ENCODE measurements around the gene APC.
"Not testable (repeated sequence)": the region's sequence is repeated elsewhere in the genome, so short reads cannot be mapped to it uniquely, and the experiment has no call there.

The APC gene

DNA sequence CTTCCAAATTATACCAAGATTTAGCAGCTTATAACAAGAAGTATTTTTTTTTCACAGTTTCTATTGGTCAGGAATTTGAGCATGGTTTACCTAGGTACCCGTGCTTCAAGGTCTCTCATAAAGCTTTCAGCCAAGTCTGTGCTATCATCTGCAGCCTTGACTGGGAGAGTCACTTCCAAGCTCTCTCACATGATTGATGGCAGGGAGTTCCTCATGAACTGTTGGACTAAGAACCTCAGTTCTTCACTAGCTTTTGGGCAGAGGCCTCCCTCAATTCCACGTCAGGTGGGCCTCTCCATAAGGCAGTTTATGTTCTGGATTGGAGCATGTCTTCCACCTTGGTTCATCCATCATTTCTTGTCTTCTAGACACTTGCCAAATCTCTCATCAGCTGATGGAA is 39.9 kb upstream of the APC start:
- Histone ChIP-seq H3K27me3 (ENCODE audit: control insufficient read depth in 1 of 2, insufficient read depth in 2 of 2, low read length in 2 of 2) (no peaks in the 10 kb centered on the region), H3K36me3 (ENCODE audit: control insufficient read depth in 2 of 2, insufficient read depth in 2 of 2, low read length in 2 of 2) (no peaks in the 10 kb centered on the region), H3K9ac (ENCODE audit: low read length in 2 of 2) (no peak overlapping the region), H3K4me3 (ENCODE audit: low read length in 2 of 2) (no peak overlapping the region), H3K4me1 (ENCODE audit: control insufficient read depth, insufficient read depth, low read length) (no peaks in the 10 kb centered on the region), H3K27ac (ENCODE audit: low read length) (no peak overlapping the region), H3K9me3 (ENCODE audit: control insufficient read depth in 2 of 2, low read length in 2 of 2) (no peaks in the 10 kb centered on the region)

DNA sequence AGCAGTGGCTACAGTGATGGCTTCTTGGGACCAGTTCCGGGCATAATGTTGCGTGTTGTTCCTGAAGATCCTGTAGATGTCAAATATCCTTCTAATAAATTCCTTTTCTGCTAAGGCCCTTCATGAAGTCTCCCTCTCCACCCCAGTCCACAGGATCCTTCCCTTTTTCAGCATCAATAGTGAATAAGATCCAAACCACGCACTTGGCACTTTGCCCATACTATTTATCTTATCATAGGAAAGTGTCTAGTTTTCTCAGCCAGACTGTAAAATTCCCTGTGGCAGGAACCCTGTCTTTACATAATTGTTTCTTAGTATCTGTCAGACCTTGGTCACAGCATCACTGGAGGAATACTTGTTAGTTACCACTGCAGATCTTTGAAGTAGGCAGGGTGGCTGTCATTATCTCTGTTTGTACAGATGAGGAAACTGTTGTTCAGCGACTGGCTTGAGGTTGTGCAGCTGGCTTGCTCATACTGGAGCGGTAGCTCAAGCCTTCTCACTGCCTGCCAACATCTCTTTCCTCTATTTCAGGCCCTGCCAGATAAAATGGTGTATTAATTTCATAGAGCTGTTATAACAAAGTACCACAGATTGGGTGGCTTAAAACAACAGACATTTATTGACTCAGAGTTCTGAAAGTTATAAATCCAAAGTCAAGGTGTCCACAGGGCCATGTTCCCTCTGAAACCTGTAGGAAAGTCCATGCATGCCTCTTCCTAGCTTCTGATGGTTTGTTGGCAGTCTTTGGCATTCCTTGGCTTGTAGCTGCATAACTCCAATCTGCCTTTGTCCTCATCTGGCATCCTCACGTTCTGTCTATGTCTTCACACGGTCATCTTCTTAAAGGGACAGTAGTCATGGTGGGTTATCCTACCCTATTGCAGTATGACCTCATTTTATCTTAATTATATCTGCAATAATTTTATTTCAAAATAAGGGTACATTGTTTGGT is 33.5 kb upstream of the APC start:
- H3K4me3 ChIP-seq (ENCODE audit: low read length in 2 of 2) = peak overlapping the region in 1 of 2 donors; percentile 3
- H3K9ac ChIP-seq (ENCODE audit: low read length in 2 of 2) = no peak overlapping the region
- peak overlapping the region; percentile 26 for H3K27ac ChIP-seq (ENCODE audit: low read length)
- H3K36me3 ChIP-seq (ENCODE audit: control insufficient read depth in 2 of 2, insufficient read depth in 2 of 2, low read length in 2 of 2) = no peaks in the 10 kb centered on the region
- no peaks in the 10 kb centered on the region for H3K27me3 ChIP-seq (ENCODE audit: control insufficient read depth in 1 of 2, insufficient read depth in 2 of 2, low read length in 2 of 2)
- peaks cover 11% of the 10 kb centered on the region for H3K4me1 ChIP-seq (ENCODE audit: control insufficient read depth, insufficient read depth, low read length)
- no peaks in the 10 kb centered on the region for H3K9me3 ChIP-seq (ENCODE audit: control insufficient read depth in 2 of 2, low read length in 2 of 2)

DNA sequence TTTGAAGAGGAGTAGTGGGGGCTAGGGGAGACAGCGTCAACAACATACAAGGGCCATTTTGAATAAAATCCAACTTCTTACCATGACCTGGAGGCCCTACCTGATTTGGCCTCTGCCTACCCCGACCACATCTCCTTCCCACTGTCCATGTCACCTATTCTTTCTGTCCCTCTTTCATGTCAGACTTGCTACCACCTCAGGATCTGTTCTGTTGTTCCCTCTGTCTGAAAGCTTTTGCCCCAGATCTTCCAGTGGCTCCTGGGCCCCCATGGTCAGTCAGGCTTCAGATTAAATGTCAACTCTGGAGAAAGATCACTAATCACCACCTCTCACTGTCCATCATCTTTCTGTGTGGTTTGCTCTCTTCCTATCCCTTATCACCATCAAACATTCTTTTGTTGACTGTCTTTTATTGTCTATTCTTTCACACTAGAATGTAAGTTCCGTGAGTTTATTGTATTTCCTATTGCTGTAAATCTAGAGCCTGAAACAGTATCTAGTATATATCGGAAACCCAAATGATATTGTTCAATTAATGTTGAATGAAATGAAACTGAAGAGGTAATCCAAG is 31.2 kb upstream of the APC start:
- no peaks in the 10 kb centered on the region for H3K27me3 ChIP-seq (ENCODE audit: control insufficient read depth in 1 of 2, insufficient read depth in 2 of 2, low read length in 2 of 2)
- no peaks in the 10 kb centered on the region for H3K36me3 ChIP-seq (ENCODE audit: control insufficient read depth in 2 of 2, insufficient read depth in 2 of 2, low read length in 2 of 2)
- no peaks in the 10 kb centered on the region for H3K9me3 ChIP-seq (ENCODE audit: control insufficient read depth in 2 of 2, low read length in 2 of 2)
- H3K4me1 ChIP-seq (ENCODE audit: control insufficient read depth, insufficient read depth, low read length) = peaks cover 20% of the 10 kb centered on the region
- peak overlapping the region in 1 of 2 donors; percentile 85 for H3K9ac ChIP-seq (ENCODE audit: low read length in 2 of 2)
- H3K4me3 ChIP-seq (ENCODE audit: low read length in 2 of 2) = peak overlapping the region in 1 of 2 donors; percentile 89
- H3K27ac ChIP-seq (ENCODE audit: low read length) = peak overlapping the region; percentile 81

DNA sequence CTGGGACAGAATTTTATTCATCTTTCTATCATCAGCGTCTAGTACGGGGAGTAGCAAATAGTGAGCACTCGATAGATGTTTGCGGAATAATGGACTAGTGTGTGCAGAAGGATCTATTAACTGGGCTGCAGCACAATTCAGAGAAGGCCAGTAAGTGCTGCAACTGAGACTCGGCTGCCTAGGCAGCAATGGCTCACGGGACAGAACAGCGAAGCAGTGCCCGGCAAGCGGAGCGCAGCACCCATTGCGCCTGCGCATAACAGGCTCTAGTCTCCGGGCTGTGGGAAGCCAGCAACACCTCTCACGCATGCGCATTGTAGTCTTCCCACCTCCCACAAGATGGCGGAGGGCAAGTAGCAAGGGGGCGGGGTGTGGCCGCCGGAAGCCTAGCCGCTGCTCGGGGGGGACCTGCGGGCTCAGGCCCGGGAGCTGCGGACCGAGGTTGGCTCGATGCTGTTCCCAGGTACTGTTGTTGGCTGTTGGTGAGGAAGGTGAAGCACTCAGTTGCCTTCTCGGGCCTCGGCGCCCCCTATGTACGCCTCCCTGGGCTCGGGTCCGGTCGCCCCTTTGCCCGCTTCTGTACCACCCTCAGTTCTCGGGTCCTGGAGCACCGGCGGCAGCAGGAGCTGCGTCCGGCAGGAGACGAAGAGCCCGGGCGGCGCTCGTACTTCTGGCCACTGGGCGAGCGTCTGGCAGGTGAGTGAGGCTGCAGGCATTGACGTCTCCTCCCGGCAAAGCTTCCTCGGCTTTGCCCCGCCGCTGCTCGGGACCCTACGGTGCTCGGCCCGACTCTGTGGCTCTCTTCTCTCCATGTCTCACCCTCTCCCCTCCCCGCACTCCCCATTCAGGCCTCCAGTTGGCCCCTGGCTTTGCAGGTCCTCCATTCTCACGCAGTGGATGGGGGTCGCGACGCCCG is 30.2 kb upstream of the APC start:
- peaks cover 20% of the 10 kb centered on the region for H3K4me1 ChIP-seq (ENCODE audit: control insufficient read depth, insufficient read depth, low read length)
- peak overlapping the region; percentile 81 for H3K27ac ChIP-seq (ENCODE audit: low read length)
- no peaks in the 10 kb centered on the region for H3K36me3 ChIP-seq (ENCODE audit: control insufficient read depth in 2 of 2, insufficient read depth in 2 of 2, low read length in 2 of 2)
- peak overlapping the region; percentile 85 to 94 for H3K9ac ChIP-seq (ENCODE audit: low read length in 2 of 2)
- peak overlapping the region; percentile 89 to 96 for H3K4me3 ChIP-seq (ENCODE audit: low read length in 2 of 2)
- no peaks in the 10 kb centered on the region for H3K9me3 ChIP-seq (ENCODE audit: control insufficient read depth in 2 of 2, low read length in 2 of 2)
- H3K27me3 ChIP-seq (ENCODE audit: control insufficient read depth in 1 of 2, insufficient read depth in 2 of 2, low read length in 2 of 2) = no peaks in the 10 kb centered on the region

DNA sequence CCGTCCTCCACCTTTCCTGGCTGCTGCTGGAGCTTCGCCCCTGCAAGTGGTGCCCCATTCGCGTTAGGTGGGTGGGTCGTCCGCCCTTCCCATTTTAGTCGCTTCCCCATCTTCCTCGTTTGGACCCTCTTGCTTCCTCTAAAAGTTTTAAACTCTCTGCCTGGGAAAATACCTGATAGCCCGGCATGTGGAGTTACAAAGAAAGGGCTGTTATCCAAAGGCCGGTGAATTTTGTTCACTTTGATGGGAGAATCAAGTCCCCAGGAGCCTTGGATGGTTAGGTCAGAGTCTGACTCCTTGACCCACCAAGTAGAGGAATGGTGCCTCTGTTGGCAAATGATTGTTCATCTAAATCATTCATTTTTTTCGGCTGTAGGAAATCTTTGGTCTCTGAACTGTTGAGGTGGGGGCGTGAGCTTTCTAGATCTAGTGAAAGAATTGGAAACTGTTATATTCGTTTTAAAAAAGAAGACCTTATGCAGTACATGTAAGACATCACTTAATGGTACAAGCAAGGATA is 29.5 kb upstream of the APC start:
- Histone ChIP-seq H3K4me1 (ENCODE audit: control insufficient read depth, insufficient read depth, low read length) (peaks cover 20% of the 10 kb centered on the region), H3K4me3 (ENCODE audit: low read length in 2 of 2) (peak overlapping the region; percentile 89 to 96), H3K36me3 (ENCODE audit: control insufficient read depth in 2 of 2, insufficient read depth in 2 of 2, low read length in 2 of 2) (no peaks in the 10 kb centered on the region), H3K27ac (ENCODE audit: low read length) (peak overlapping the region; percentile 81), H3K9ac (ENCODE audit: low read length in 2 of 2) (peak overlapping the region; percentile 85 to 94), H3K9me3 (ENCODE audit: control insufficient read depth in 2 of 2, low read length in 2 of 2) (no peaks in the 10 kb centered on the region), H3K27me3 (ENCODE audit: control insufficient read depth in 1 of 2, insufficient read depth in 2 of 2, low read length in 2 of 2) (no peaks in the 10 kb centered on the region)

DNA sequence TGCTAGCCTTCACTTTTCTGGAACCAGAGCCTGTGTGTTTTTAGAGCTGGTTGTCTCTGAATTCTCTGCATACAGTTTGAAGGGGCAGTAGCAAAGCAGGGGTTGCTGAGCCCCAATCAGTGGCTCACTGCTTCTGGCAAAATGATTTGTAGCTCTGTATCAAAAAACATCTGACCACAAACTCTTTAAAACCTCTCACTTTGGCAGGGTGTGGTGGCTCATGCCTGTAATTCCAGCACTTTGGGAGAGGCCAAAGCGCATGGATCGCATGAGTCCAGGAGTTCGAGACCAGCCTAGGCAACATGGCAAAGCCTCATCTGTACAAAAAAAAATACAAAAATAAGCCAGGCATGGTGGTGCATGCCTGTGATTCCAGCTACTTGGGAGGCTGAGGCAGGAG is 28.3 kb upstream of the APC start:
- Histone ChIP-seq H3K9ac (ENCODE audit: low read length in 2 of 2) (no peak overlapping the region), H3K4me1 (ENCODE audit: control insufficient read depth, insufficient read depth, low read length) (peaks cover 18% of the 10 kb centered on the region), H3K9me3 (ENCODE audit: control insufficient read depth in 2 of 2, low read length in 2 of 2) (no peaks in the 10 kb centered on the region), H3K27me3 (ENCODE audit: control insufficient read depth in 1 of 2, insufficient read depth in 2 of 2, low read length in 2 of 2) (no peaks in the 10 kb centered on the region), H3K36me3 (ENCODE audit: control insufficient read depth in 2 of 2, insufficient read depth in 2 of 2, low read length in 2 of 2) (no peaks in the 10 kb centered on the region), H3K27ac (ENCODE audit: low read length) (no peak overlapping the region), H3K4me3 (ENCODE audit: low read length in 2 of 2) (peak overlapping the region; percentile 89 to 96)

DNA sequence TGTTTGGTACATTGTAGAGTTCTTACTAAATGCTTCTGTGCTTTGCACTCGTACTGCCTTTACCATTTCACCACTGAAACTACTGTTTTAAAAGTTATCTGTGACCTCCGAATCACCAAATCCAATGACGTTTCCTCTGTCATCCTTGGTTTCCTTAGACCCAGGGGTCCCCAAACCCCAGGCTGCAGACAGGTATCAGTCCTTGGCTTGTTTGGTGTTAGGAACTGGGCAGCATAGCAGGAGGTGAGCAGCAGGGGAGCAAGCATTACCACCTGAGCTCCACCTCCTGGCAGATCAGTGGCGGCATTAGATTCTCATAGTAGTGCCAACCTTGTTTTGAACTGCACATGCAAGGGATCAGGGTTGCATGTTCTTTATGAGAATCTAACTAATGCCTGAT is 26.8 kb upstream of the APC start:
- Histone ChIP-seq H3K4me1 (ENCODE audit: control insufficient read depth, insufficient read depth, low read length) (peaks cover 16% of the 10 kb centered on the region), H3K9ac (ENCODE audit: low read length in 2 of 2) (no peak overlapping the region), H3K4me3 (ENCODE audit: low read length in 2 of 2) (no peak overlapping the region), H3K36me3 (ENCODE audit: control insufficient read depth in 2 of 2, insufficient read depth in 2 of 2, low read length in 2 of 2) (no peaks in the 10 kb centered on the region), H3K27me3 (ENCODE audit: control insufficient read depth in 1 of 2, insufficient read depth in 2 of 2, low read length in 2 of 2) (no peaks in the 10 kb centered on the region), H3K9me3 (ENCODE audit: control insufficient read depth in 2 of 2, low read length in 2 of 2) (no peaks in the 10 kb centered on the region), H3K27ac (ENCODE audit: low read length) (no peak overlapping the region)

DNA sequence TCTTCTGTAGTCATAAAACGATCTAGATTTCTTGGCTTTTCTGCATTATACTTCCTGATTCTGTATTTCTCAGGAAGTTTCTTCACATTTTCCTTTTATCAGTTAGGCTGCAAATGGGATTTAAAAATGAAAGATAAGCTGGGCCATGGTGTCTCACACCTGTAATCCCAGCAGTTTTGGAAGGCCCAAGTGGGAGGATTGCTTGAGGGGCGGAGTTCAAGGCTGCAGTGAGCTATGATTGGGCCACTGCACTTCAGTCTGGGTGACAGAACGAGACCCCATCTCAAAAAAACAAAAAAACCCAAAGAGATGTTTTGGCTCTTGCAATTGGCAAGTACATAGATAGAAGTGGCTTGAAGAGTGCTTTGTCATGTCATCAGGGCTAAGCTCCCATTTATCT is 26.2 kb upstream of the APC start:
- Histone ChIP-seq H3K9me3 (ENCODE audit: control insufficient read depth in 2 of 2, low read length in 2 of 2) (no peaks in the 10 kb centered on the region), H3K27ac (ENCODE audit: low read length) (no peak overlapping the region), H3K9ac (ENCODE audit: low read length in 2 of 2) (no peak overlapping the region), H3K27me3 (ENCODE audit: control insufficient read depth in 1 of 2, insufficient read depth in 2 of 2, low read length in 2 of 2) (no peaks in the 10 kb centered on the region), H3K4me1 (ENCODE audit: control insufficient read depth, insufficient read depth, low read length) (peaks cover 16% of the 10 kb centered on the region), H3K36me3 (ENCODE audit: control insufficient read depth in 2 of 2, insufficient read depth in 2 of 2, low read length in 2 of 2) (no peaks in the 10 kb centered on the region), H3K4me3 (ENCODE audit: low read length in 2 of 2) (no peak overlapping the region)

DNA sequence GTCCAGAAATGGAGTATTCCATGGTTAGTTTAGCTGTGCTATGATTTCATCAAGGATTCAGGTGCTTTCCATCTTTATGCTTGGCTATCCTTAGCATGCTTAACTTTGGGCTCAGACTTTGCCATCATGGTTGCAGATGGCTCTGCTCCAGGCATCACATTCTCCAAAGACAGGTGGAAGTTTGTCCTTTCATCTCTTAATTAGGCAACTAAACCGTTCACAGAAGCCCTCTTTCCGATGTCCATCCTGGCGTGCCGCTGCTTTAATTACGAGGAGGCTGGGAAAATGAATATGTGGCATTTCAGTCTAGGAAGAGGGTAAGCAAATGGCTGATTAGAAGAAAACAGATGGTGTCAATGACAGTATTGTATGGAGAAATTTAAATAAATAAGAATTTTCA is 24.5 kb upstream of the APC start:
- no peaks in the 10 kb centered on the region for H3K27me3 ChIP-seq (ENCODE audit: control insufficient read depth in 1 of 2, insufficient read depth in 2 of 2, low read length in 2 of 2)

DNA sequence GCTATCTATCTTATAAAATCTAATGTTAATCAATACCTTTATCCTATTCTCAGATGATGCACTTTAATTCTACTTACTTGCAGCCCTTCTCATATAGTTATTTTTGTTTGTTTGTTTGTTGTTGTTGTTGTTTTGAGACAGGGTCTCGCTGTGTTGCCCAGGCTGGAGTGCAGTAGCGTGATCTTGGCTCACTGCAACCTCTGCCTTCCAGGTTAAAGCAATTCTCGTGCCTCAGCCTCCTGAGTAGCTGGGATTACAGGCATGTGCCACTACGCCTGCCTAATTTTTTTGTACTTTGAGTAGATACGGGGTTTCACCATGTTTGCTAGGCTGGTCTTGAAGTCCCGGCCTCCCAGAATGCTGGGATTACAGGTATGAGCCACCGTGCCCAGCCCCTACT is 20.8 kb upstream of the APC start:
- not testable (repeated sequence) for H3K36me3 ChIP-seq (ENCODE audit: control insufficient read depth in 2 of 2, insufficient read depth in 2 of 2, low read length in 2 of 2); H3K4me1 ChIP-seq (ENCODE audit: control insufficient read depth, insufficient read depth, low read length); H3K9ac ChIP-seq (ENCODE audit: low read length in 2 of 2); H3K9me3 ChIP-seq (ENCODE audit: control insufficient read depth in 2 of 2, low read length in 2 of 2); H3K27me3 ChIP-seq (ENCODE audit: control insufficient read depth in 1 of 2, insufficient read depth in 2 of 2, low read length in 2 of 2); H3K27ac ChIP-seq (ENCODE audit: low read length); H3K4me3 ChIP-seq (ENCODE audit: low read length in 2 of 2)

More for the DNA sequence above, 24.5 kb upstream of the APC start:
- H3K36me3 ChIP-seq (ENCODE audit: control insufficient read depth in 2 of 2, insufficient read depth in 2 of 2, low read length in 2 of 2) = no peaks in the 10 kb centered on the region
- peaks cover 9% of the 10 kb centered on the region for H3K4me1 ChIP-seq (ENCODE audit: control insufficient read depth, insufficient read depth, low read length)
- no peak overlapping the region for H3K4me3 ChIP-seq (ENCODE audit: low read length in 2 of 2)
- no peak overlapping the region for H3K27ac ChIP-seq (ENCODE audit: low read length)
- no peaks in the 10 kb centered on the region for H3K9me3 ChIP-seq (ENCODE audit: control insufficient read depth in 2 of 2, low read length in 2 of 2)
- no peak overlapping the region for H3K9ac ChIP-seq (ENCODE audit: low read length in 2 of 2)
